Measurements from ENCODE around the gene EME1.

- TF ChIP-seq PATZ1 (CRISPR knock-in tag; IDR thresholded peaks at IDR 0.05; ENCODE audit: borderline replicate concordance) = no peak
- no peak for TF ChIP-seq ZFP30 (CRISPR knock-in tag; IDR thresholded peaks at IDR 0.05)
- no peak for TF ChIP-seq ZNF565 (CRISPR knock-in tag; conservative IDR thresholded peaks at IDR 0.05; ENCODE audit: low read depth)
- no peak for TF ChIP-seq ZFP3 (CRISPR knock-in tag; IDR thresholded peaks at IDR 0.05)
- no peak for TF ChIP-seq ZNF70 (CRISPR knock-in tag; IDR thresholded peaks at IDR 0.05)
- no peak for TF ChIP-seq PPARA (CRISPR knock-in tag; IDR thresholded peaks at IDR 0.05; ENCODE audit: borderline replicate concordance)
- TF ChIP-seq ARNTL (CRISPR knock-in tag; IDR thresholded peaks at IDR 0.05; ENCODE audit: borderline replicate concordance, low read depth) = no peak
- TF ChIP-seq OSR1 (CRISPR knock-in tag; IDR thresholded peaks at IDR 0.05) = no peak
- TF ChIP-seq TSHZ2 (CRISPR knock-in tag; IDR thresholded peaks at IDR 0.05) = no peak
Measured at GRCh38 chr17:50420419-50421112, 47.5 kb downstream of the EME1 start.
